ENCODE results near the gene TMEM141. TPM values are rescaled to one million over a fixed set of nuclear protein-coding genes. Genes with fewer than 3 reads are reported as not detected.

TMEM141 gene
- total and polyA plus RNA-seq, 2 donors (not counting 3 experiments of a cell fraction or from before 2014, with no cell fraction given) = 43.2 to 146 TPM

DNA sequence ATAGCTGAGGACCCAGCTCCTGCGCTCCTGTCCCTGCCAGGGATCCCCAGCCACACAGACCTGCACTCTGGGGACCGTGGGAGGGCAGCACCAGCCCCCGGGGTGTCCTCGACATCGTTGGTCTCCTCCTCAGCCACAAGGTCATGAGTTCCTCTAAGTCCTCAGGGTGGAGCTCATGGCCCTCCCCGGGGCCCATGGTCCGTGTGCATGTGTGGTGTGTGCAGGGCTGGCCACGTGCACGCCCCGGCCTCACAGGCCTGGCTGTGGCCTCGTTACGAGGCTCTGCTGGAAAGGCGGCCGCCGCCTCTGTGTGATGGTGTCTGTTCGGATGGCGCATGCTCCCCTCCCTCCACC is 35.0 kb downstream of the TMEM141 start:
- dilution Hi-C loops (cut with MboI; ENCODE audit: extremely low pct_ligation_motif_present, low sequenced_read_pairs) = no loop called here
- H3K4me1 ChIP-seq (ENCODE audit: control insufficient read depth, extremely low read depth, insufficient read depth, low read length) = peaks cover under 1% of the 10 kb centered on the region

More for the DNA sequence above, 35.0 kb downstream of the TMEM141 start:
- no peaks in the 10 kb centered on the region for H3K9me3 ChIP-seq (replicated peaks; ENCODE audit: control insufficient read depth, insufficient read depth, low read length)
- H2AFZ ChIP-seq (ENCODE audit: low read depth, low read length) = no peak overlapping the region
- POLR2A ChIA-PET = no interaction called here
- DNase-seq (ENCODE audit: low read depth, low spot score) (no peak), FAIRE-seq (no peak)
- peaks cover 10 to 51% of the 10 kb centered on the region in 2 experiments for H3K36me3 ChIP-seq (ENCODE audit: control insufficient read depth in 2 of 2, extremely low read depth in 1 of 2, insufficient read depth in 2 of 2, low read length in 2 of 2)
- TF ChIP-seq, protein P1, sequence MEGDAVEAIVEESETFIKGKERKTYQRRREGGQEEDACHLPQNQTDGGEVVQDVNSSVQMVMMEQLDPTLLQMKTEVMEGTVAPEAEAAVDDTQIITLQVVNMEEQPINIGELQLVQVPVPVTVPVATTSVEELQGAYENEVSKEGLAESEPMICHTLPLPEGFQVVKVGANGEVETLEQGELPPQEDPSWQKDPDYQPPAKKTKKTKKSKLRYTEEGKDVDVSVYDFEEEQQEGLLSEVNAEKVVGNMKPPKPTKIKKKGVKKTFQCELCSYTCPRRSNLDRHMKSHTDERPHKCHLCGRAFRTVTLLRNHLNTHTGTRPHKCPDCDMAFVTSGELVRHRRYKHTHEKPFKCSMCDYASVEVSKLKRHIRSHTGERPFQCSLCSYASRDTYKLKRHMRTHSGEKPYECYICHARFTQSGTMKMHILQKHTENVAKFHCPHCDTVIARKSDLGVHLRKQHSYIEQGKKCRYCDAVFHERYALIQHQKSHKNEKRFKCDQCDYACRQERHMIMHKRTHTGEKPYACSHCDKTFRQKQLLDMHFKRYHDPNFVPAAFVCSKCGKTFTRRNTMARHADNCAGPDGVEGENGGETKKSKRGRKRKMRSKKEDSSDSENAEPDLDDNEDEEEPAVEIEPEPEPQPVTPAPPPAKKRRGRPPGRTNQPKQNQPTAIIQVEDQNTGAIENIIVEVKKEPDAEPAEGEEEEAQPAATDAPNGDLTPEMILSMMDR (IDR thresholded peaks at IDR 0.05; ENCODE audit: extremely low read depth in 1 of 2, insufficient read depth in 1 of 2, low read depth in 1 of 2, low read length in 2 of 2) = no peak
- TF ChIP-seq EZH2 (IDR thresholded peaks at IDR 0.05; ENCODE audit: borderline replicate concordance, low read depth, low read length, severe bottlenecking) (no peak), POLR2AphosphoS5 (IDR thresholded peaks at IDR 0.05; ENCODE audit: insufficient read depth, low read depth, low read length) (no peak), GATA2 (IDR thresholded peaks at IDR 0.05; ENCODE audit: insufficient read depth, insufficient read length, low read depth, low read length) (no peak), MYC (IDR thresholded peaks at IDR 0.05; ENCODE audit: low read depth, low read length) (no peak), FOS (IDR thresholded peaks at IDR 0.05; ENCODE audit: borderline replicate concordance, insufficient read depth, low read length) (no peak), POLR2A (IDR thresholded peaks at IDR 0.05; ENCODE audit: low read depth, low read length) (no peak)
- TF ChIP-seq, protein P2, sequence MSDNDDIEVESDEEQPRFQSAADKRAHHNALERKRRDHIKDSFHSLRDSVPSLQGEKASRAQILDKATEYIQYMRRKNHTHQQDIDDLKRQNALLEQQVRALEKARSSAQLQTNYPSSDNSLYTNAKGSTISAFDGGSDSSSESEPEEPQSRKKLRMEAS (IDR thresholded peaks at IDR 0.05; ENCODE audit: insufficient read depth, insufficient read length) = no peak
- intact Hi-C loops (cut with micrococcal nuclease) = no loop called here
- H3K27me3 ChIP-seq (ENCODE audit: control insufficient read depth in 2 of 2, insufficient read depth in 2 of 2, low read length in 2 of 2) = no peaks in the 10 kb centered on the region
- peaks cover 11% of the 10 kb centered on the region for H3K79me2 ChIP-seq (ENCODE audit: control insufficient read depth, insufficient read depth, low read length)
- no peaks in the 10 kb centered on the region for H3K9me1 ChIP-seq (replicated peaks; ENCODE audit: control insufficient read depth, extremely low read depth, insufficient read depth, low read length)
- CTCF ChIA-PET = no interaction called here
- no peak overlapping the region for H3K27ac ChIP-seq (ENCODE audit: insufficient read depth, low read depth, low read length)
- no peak overlapping the region for H3K4me2 ChIP-seq (ENCODE audit: insufficient read depth, low read length)
- no peaks in the 10 kb centered on the region for H4K20me1 ChIP-seq (replicated peaks; ENCODE audit: control insufficient read depth, extremely low read depth, insufficient read depth, low read length)
- no peak overlapping the region for H3K9ac ChIP-seq (replicated peaks; ENCODE audit: extremely low read depth, insufficient read depth, low read length)
- no peak overlapping the region for H3K4me3 ChIP-seq (replicated peaks in 1 of 3; ENCODE audit: insufficient read depth in 1 of 3, low read depth in 1 of 3, low read length in 3 of 3)
- BruUV-seq (replicated peaks) = no TSS peak

Data from endothelial cell of umbilical vein (primary cell).